Left lung (tissue), 10 donors: ENCODE data around the gene TASL. TPM values are rescaled to one million over a fixed set of nuclear protein-coding genes. Genes with fewer than 3 reads are reported as not detected.

Experiments
- ATAC-seq: fragments of 200-7000 bp; cut with Tn5 transposase; one replicate; pipeline ENCODE4 v1.9.1; 2020; ENCODE audit warnings: moderate library complexity
- DNase-seq, 4 donors: peaks; one replicate each; pipeline ENCODE4 v3.0.0-alpha.2; 2013 to 2020
- H3K27ac ChIP-seq, 2 donors: fragments of 200-600 bp; sonication (generic) in 1 of 2; one replicate each; pipeline versions ENCODE4 v1.5.0 to v1.8.0; 2020 to 2021
- H3K27me3 ChIP-seq, 2 donors: fragments of 200-600 bp; sonication (generic) in 1 of 2; one replicate each; pipeline versions ENCODE4 v1.5.0 to v1.8.0; 2020 to 2021
- H3K36me3 ChIP-seq, 2 donors: fragments of 200-600 bp; sonication (generic) in 1 of 2; one replicate each; pipeline versions ENCODE4 v1.5.0 to v1.8.0; 2020 to 2021
- H3K4me1 ChIP-seq, 2 donors: fragments of 200-600 bp; one replicate each; pipeline ENCODE4 v1.8.0; 2021
- H3K4me3 ChIP-seq, 2 donors: fragments of 200-600 bp; sonication (generic) in 1 of 2; one replicate each; pipeline versions ENCODE4 v1.5.0 to v1.8.0; 2020 to 2021; ENCODE audit warnings: mild to moderate bottlenecking in 1 of 2
- H3K9me3 ChIP-seq, 2 donors: fragments of 200-600 bp; sonication (generic) in 1 of 2; one replicate each; pipeline versions ENCODE4 v1.5.0 to v1.8.0; 2020 to 2021
- intact Hi-C, 2 donors: fragments of 100-400 bp; cut with DNase I; formaldehyde crosslinking; loops; one replicate each; pipeline versions ENCODE4 v1.11.2 to v1.14.2; 2022
- polyA plus RNA-seq, 6 donors: library from polyadenylated mRNA; unstranded; fragments of 120-200 nt; gene quantifications; one replicate each; pipeline ENCODE4 v1.2.1, GENCODE V29; 2013; ENCODE audit not compliant: insufficient read length in 6 of 6
- total RNA-seq, 2 donors: library from RNA; stranded (reverse); fragmentation: NEBNext Ultra II Directional; extraction: Animal tissue kit (Norgen Biotek cat#: 25700); gene quantifications; one replicate each; pipeline ENCODE4 v1.2.1, GENCODE V29; 2021
- TF ChIP-seq, protein P1 (sequence below), 2 donors: fragments of 200-600 bp; sonication (generic) in 1 of 2; IDR thresholded peaks; one replicate each; pipeline versions ENCODE4 v1.5.0 to v1.8.0; 2021; ENCODE audit warnings: antibody characterized with exemption in 2 of 2
- donor health status: DM: no; HTN: yes; CAD: no.
- donor health status: DM: no; HTN: no; CAD: no.

The TASL gene
- total and polyA plus RNA-seq, 8 donors: 0.82 to 6.2 (median 1.2) TPM

DNA sequence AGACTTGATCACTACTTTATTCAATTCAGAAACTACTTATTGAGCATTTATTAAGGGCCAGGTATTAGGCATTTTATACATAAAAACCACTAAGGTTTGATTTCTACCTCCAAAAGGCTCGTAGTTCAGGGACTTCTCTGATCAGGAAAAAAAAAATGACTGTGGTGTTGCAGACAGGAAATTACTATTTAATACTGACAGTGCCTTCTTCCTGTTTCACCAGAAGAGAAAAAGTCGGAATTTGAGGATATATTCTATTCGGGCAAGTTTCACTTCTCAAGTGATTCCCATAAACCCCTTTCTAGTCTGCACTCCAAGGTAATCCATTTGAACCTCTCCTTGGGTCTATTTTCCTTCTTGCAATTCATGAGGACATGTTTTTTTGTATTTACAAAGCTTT is 15.3 kb upstream of the TASL start:
- no peaks in the 10 kb centered on the region for H3K36me3 ChIP-seq
- TF ChIP-seq, protein P1, sequence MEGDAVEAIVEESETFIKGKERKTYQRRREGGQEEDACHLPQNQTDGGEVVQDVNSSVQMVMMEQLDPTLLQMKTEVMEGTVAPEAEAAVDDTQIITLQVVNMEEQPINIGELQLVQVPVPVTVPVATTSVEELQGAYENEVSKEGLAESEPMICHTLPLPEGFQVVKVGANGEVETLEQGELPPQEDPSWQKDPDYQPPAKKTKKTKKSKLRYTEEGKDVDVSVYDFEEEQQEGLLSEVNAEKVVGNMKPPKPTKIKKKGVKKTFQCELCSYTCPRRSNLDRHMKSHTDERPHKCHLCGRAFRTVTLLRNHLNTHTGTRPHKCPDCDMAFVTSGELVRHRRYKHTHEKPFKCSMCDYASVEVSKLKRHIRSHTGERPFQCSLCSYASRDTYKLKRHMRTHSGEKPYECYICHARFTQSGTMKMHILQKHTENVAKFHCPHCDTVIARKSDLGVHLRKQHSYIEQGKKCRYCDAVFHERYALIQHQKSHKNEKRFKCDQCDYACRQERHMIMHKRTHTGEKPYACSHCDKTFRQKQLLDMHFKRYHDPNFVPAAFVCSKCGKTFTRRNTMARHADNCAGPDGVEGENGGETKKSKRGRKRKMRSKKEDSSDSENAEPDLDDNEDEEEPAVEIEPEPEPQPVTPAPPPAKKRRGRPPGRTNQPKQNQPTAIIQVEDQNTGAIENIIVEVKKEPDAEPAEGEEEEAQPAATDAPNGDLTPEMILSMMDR (IDR thresholded peaks at IDR 0.05): no peak
- peaks cover 0 to 6% of the 10 kb centered on the region in 2 donors for H3K4me1 ChIP-seq
- no peaks in the 10 kb centered on the region for H3K27me3 ChIP-seq
- H3K9me3 ChIP-seq: no peaks in the 10 kb centered on the region
- H3K4me3 ChIP-seq: no peak overlapping the region
- ATAC-seq: no peak
- H3K27ac ChIP-seq: peak overlapping the region; percentile 27 to 70
- intact Hi-C loops: no loop called here
- DNase-seq: no peak

DNA sequence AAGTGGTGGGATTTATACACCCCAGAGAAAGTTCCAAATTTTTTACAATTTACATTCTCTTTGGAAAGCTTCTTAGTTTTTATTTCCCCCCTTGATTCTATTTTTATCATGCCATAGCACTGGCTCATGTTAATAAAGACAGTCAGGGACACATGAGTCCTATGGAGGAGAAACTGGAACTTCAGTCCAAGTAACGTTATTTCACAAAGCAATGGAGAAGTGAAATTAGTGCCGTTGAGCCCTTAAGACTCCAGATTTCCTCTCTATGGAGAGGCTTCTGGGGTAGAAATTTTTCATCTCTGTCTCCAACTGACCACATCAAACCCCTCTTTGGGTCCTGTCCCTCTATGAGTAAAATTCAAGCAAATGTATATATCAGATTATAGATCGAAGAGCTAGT is 12.8 kb upstream of the TASL start:
- peak; percentile 31 for ATAC-seq
- Histone ChIP-seq H3K36me3 (no peaks in the 10 kb centered on the region), H3K9me3 (no peaks in the 10 kb centered on the region), H3K4me3 (no peak overlapping the region), H3K4me1 (peaks cover 0 to 6% of the 10 kb centered on the region in 2 donors), H3K27me3 (no peaks in the 10 kb centered on the region), H3K27ac (peak overlapping the region in 1 of 2 donors; percentile 41)
- TF ChIP-seq, protein P1 (IDR thresholded peaks at IDR 0.05): no peak
- intact Hi-C loops: no loop called here
- DNase-seq: no peak

DNA sequence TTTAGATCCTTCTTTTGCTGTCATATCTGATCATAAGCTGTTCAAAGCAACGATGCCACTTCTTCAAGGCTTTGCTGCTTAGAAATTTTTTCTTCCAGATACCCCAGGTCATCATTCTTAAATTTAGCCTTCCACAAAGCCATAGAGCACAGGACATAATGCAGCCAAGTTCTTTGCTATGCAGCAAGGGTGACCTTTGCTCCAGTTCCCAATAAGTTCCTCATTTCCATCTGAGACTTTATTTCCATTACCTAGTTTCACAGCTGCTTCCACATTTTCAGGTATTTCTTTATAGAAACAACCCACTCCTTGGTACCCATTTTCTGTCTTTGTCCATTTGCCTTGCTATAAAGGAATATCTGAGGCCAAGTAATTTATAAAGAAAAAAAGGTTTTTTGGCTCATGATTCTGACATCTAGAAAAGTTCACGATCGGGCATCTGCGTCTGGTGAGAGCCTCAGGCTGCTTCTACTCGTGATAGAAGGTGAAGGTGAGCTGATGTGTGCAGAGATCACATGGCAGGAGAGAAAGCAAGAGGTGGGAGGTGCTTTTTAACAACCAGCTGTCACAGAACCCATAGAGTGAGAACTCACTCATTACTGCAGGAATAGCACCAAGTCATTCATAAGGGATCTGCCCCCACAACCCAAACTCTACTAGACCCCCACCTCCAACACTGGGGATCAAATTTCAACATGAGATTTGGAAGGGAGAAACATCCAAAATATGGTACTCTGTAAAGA is 11.8 kb upstream of the TASL start:
- Histone ChIP-seq H3K9me3 (no peaks in the 10 kb centered on the region), H3K4me1 (peaks cover 0 to 6% of the 10 kb centered on the region in 2 donors), H3K27me3 (no peaks in the 10 kb centered on the region), H3K36me3 (no peaks in the 10 kb centered on the region), H3K4me3 (no peak overlapping the region), H3K27ac (peak overlapping the region in 1 of 2 donors; percentile 37)
- ATAC-seq (peak; percentile 50), DNase-seq (no peak)
- TF ChIP-seq, protein P1 (IDR thresholded peaks at IDR 0.05): no peak
- intact Hi-C loops: no loop called here

DNA sequence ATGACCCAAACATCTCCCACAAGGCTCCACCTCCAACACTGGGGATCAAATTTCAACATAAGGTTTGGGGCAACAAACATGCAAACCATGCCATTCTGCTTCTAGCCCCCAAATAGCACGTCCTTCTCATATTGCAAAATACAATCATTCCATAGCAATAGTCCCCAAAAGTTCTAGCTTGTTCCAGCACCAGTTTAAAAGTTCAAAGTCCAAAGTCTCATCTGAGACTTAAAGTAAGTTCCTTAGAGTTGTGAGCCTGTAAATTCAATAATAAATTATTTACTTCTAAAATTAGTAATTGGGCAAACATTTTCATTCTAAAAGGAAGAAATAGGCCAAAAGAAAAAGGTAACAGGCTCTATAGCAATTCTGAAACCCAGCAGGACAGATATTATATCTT is 8.9 kb upstream of the TASL start:
- no peaks in the 10 kb centered on the region for H3K9me3 ChIP-seq
- ATAC-seq (no peak), DNase-seq (no peak)
- no peak overlapping the region for H3K27ac ChIP-seq
- no peaks in the 10 kb centered on the region for H3K36me3 ChIP-seq
- TF ChIP-seq, protein P1 (IDR thresholded peaks at IDR 0.05): no peak
- intact Hi-C loops: no loop called here
- no peaks in the 10 kb centered on the region for H3K4me1 ChIP-seq
- no peak overlapping the region for H3K4me3 ChIP-seq
- H3K27me3 ChIP-seq: no peaks in the 10 kb centered on the region

DNA sequence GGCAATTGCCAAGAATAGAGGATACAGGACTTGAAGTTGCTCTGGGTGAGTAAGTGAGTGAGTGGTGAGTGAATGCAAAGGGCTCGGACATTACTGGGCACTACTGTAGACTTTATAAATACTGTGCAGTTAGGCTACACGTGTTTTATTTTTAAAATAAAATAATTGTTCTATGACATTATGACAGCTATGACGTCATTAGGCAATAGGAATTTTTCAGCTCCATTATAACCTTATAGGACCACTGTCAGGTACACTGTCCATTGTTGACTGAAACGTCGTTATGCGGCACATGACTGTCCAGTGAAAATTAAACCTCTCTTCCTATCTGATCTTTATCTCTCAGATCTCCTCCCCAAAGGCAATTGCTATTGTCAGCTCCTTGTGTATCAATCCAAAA is 5.1 kb upstream of the TASL start:
- intact Hi-C loops: no loop called here
- Histone ChIP-seq H3K9me3 (no peaks in the 10 kb centered on the region), H3K27me3 (no peaks in the 10 kb centered on the region), H3K27ac (no peak overlapping the region), H3K36me3 (no peaks in the 10 kb centered on the region), H3K4me3 (no peak overlapping the region), H3K4me1 (no peaks in the 10 kb centered on the region)
- ATAC-seq: no peak
- TF ChIP-seq, protein P1 (IDR thresholded peaks at IDR 0.05): no peak
- no peak for DNase-seq
